ENCODE results near the gene KIF3A. TPM values are rescaled to one million over a fixed set of nuclear protein-coding genes. Genes with fewer than 3 reads are reported as not detected.

The KIF3A gene
- total RNA-seq, 4 donors from 2014 or later, result 5.9 to 203 (median 19.5) TPM

DNA sequence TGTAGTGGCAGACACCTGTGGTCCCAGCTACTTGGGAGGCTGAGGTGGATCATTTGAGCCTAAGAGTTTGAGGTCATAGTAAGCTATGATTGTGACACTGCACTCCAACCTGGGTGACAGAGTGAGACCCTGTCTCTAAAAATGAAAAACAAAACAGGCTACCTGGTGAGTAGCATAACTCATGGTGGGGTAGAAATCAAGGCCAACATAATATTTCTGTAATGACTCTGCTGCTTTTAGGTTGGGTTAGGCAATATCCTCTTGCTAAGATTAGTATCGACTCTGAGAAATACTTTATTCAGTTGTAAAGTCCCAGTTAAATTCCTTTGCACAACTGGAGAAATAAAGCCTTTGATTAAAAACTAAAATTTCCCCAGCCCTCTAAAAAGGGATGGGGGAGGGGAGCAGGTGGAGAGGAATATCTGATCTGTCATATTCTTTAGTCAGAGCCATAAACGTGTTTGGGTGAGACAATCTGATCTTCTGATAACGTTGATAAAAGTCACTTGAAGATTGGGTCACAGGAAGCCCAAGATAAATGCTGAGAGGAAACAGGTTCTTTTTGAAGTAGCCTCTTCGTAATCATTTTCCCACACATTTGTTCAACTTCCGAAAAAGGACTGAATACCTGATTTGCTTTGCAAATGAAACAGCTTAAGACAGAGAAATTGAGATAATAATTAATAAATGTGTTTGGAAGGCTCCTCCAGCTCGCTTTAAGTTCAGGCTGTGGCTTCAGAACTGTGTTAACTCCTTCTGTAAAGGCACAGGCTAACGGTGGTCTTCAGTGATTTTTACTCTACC lies 48.6 kb downstream of the KIF3A start:
- H3K27me3 ChIP-seq, result no peaks in the 10 kb centered on the region
- no peak overlapping the region for H3K4me3 ChIP-seq
- no peak overlapping the region for H3K27ac ChIP-seq
- DNase-seq, result no peak
- no peaks in the 10 kb centered on the region for H3K4me1 ChIP-seq
- TF ChIP-seq POLR2A (IDR thresholded peaks at IDR 0.05), result no peak
- TF ChIP-seq, protein P1, sequence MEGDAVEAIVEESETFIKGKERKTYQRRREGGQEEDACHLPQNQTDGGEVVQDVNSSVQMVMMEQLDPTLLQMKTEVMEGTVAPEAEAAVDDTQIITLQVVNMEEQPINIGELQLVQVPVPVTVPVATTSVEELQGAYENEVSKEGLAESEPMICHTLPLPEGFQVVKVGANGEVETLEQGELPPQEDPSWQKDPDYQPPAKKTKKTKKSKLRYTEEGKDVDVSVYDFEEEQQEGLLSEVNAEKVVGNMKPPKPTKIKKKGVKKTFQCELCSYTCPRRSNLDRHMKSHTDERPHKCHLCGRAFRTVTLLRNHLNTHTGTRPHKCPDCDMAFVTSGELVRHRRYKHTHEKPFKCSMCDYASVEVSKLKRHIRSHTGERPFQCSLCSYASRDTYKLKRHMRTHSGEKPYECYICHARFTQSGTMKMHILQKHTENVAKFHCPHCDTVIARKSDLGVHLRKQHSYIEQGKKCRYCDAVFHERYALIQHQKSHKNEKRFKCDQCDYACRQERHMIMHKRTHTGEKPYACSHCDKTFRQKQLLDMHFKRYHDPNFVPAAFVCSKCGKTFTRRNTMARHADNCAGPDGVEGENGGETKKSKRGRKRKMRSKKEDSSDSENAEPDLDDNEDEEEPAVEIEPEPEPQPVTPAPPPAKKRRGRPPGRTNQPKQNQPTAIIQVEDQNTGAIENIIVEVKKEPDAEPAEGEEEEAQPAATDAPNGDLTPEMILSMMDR (IDR thresholded peaks at IDR 0.05), result no peak
- H3K36me3 ChIP-seq, result no peaks in the 10 kb centered on the region
- H3K9me3 ChIP-seq, result no peaks in the 10 kb centered on the region
- intact Hi-C loops (cut with DNase I; ENCODE audit: low total_unique reads), result no loop called here

DNA sequence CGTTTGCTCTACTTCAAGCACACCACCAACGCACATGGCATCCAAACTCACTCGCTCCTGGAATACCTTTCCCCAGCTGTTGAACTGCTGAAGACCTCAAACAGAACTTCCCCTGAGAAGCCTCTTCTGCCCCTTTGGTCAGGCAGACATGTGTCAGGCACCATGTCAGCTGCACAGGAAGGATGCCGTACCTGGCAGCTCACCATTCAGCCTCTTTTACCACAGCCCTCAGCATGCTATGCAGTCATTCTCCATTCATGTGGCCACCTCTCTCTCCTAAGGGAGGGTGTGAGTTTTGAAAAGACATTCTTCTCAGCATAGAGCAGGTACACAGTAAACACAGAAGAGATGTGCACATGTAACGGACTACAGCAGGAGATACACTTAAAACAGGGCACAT lies 49.4 kb downstream of the KIF3A start:
- no peak for DNase-seq

DNA sequence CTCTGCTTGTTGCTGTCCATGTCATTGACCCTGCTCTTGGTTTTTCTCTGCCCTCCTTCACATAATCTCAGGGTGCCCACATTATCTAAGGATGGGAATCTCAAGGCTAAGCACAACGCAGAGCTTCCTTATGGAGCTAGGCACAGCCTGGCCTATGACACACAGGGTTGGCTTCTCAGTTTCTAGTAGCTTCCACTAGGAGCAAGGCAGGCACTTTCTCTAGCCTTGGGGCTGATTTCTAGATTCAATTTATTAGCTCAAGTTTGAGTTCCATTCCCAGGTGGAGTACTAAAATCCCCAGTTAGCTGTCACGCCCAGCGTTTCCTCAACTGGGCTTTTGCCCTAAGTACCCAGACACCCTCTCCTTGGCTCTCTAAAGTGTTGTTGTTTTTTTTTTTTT lies 51.2 kb downstream of the KIF3A start:
- Histone ChIP-seq H3K4me3 (no peak overlapping the region), H3K9me3 (no peaks in the 10 kb centered on the region), H3K4me1 (no peaks in the 10 kb centered on the region), H3K27ac (no peak overlapping the region), H3K36me3 (no peaks in the 10 kb centered on the region), H3K27me3 (no peaks in the 10 kb centered on the region)
- TF ChIP-seq, protein P1 (IDR thresholded peaks at IDR 0.05), result no peak
- no peak for TF ChIP-seq POLR2A (IDR thresholded peaks at IDR 0.05)
- DNase-seq, result no peak
- intact Hi-C loops (cut with DNase I; ENCODE audit: low total_unique reads), result no loop called here

More for the DNA sequence above, 49.4 kb downstream of the KIF3A start:
- no peaks in the 10 kb centered on the region for H3K9me3 ChIP-seq
- TF ChIP-seq POLR2A (IDR thresholded peaks at IDR 0.05), result no peak
- TF ChIP-seq, protein P1 (IDR thresholded peaks at IDR 0.05), result no peak
- H3K27me3 ChIP-seq, result no peaks in the 10 kb centered on the region
- H3K36me3 ChIP-seq, result no peaks in the 10 kb centered on the region
- H3K4me1 ChIP-seq, result no peaks in the 10 kb centered on the region
- intact Hi-C loops (cut with DNase I; ENCODE audit: low total_unique reads), result no loop called here
- H3K4me3 ChIP-seq, result no peak overlapping the region
- no peak overlapping the region for H3K27ac ChIP-seq

DNA sequence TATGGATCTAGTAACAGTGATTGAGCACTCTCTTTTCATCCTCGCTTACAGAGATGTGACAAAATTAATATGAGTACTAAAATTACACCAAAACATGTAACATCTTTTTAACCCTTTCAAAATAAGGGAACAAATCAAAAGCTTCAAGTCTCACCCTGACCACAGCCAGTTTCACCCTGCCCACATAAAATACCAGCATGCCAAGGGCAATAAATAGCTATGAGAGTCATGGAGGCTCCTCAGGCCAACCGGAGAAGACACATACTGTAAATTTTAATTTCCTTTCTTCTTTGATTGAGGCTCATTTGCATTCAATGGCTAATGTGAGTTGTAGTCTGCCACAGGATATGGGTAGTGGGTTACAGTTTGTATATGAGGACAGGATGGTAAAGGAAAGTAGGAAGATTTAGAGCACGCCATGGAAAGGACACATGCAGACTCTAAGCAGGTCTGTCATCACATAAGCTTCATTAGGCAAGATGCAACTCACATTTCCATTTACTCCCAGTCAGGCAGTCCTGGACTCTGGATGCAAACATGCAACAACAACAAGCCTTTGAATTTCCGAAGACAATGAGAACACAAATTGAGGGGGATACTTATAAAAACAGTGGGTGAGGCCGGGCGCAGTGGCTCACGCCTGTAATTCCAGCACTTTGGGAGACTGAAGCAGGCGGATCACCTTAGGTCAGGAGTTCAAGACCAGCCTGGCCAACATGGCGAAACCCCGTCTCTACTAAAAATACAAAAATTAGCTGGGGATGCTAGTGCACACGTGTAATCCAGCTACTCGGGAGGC lies 52.2 kb downstream of the KIF3A start:
- no peaks in the 10 kb centered on the region for H3K27me3 ChIP-seq

More for the DNA sequence above, 52.2 kb downstream of the KIF3A start:
- H3K4me3 ChIP-seq, result no peak overlapping the region
- TF ChIP-seq, protein P1 (IDR thresholded peaks at IDR 0.05), result no peak
- TF ChIP-seq POLR2A (IDR thresholded peaks at IDR 0.05), result no peak
- DNase-seq, result no peak
- intact Hi-C loops (cut with DNase I; ENCODE audit: low total_unique reads), result no loop called here
- H3K4me1 ChIP-seq, result no peaks in the 10 kb centered on the region
- no peaks in the 10 kb centered on the region for H3K36me3 ChIP-seq
- H3K9me3 ChIP-seq, result no peaks in the 10 kb centered on the region
- no peak overlapping the region for H3K27ac ChIP-seq
